Epithelial cell of esophagus (primary cell): ENCODE measurements around the gene PTPRU.

Experiments
- DNase-seq: peaks from one replicate; pipeline ENCODE4 v3.0.0; 2010; ENCODE audit warnings: low read depth
- H3K4me3 ChIP-seq: 2 replicates; pipeline ENCODE4 v1.5.1; 2011; ENCODE audit warnings: mild to moderate bottlenecking, low read length, control low read depth
- TF ChIP-seq, protein P1 (sequence below): IDR thresholded peaks from 2 replicates; pipeline ENCODE4 v1.5.1; 2011; ENCODE audit warnings: low read depth, mild to moderate bottlenecking, low read length, control low read depth, inconsistent platforms; ENCODE audit not compliant: insufficient read depth; ENCODE audit errors: missing control alignments

The PTPRU gene

DNA sequence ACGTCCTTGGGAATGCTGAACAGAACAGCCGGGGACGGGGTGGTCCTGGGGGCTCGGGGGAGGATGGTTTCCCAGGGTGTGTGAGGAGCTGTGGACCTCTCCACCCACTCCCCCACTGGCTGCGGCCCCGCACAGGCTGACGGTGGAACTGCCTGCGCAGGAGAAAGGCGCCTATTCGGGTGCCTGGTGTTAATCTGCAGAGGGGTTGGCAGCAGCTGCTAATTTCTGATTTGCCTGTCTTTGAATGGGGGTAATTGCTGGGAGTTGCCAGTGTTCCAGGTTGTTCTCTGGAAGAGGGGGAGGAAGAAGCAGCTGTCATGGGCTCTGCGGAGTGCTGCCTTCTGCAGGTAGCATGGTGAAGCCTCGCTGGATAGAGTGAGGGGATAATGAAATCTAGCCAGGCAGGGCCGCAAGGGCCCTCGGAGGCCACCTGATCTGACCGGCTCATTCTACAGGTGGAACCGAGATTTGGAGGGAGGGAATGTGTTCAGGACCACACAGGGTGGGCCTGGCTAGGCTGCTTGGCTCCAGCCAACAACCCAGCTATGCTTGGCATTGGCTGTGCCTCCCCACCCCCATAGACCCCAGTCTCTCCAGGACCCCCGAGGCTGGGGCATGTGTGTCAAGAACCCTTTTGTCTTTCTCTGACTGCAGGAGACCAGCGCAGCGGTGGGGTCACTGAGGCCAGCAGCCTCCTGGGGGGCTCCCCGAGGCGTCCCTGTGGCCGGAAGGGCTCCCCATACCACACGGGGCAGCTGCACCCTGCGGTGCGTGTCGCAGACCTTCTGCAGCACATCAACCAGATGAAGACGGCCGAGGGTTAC is 67.1 kb downstream of the PTPRU start:
- H3K4me3 ChIP-seq, result no peak overlapping the region
- DNase-seq, result no peak
- TF ChIP-seq, protein P1, sequence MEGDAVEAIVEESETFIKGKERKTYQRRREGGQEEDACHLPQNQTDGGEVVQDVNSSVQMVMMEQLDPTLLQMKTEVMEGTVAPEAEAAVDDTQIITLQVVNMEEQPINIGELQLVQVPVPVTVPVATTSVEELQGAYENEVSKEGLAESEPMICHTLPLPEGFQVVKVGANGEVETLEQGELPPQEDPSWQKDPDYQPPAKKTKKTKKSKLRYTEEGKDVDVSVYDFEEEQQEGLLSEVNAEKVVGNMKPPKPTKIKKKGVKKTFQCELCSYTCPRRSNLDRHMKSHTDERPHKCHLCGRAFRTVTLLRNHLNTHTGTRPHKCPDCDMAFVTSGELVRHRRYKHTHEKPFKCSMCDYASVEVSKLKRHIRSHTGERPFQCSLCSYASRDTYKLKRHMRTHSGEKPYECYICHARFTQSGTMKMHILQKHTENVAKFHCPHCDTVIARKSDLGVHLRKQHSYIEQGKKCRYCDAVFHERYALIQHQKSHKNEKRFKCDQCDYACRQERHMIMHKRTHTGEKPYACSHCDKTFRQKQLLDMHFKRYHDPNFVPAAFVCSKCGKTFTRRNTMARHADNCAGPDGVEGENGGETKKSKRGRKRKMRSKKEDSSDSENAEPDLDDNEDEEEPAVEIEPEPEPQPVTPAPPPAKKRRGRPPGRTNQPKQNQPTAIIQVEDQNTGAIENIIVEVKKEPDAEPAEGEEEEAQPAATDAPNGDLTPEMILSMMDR, result no peak

DNA sequence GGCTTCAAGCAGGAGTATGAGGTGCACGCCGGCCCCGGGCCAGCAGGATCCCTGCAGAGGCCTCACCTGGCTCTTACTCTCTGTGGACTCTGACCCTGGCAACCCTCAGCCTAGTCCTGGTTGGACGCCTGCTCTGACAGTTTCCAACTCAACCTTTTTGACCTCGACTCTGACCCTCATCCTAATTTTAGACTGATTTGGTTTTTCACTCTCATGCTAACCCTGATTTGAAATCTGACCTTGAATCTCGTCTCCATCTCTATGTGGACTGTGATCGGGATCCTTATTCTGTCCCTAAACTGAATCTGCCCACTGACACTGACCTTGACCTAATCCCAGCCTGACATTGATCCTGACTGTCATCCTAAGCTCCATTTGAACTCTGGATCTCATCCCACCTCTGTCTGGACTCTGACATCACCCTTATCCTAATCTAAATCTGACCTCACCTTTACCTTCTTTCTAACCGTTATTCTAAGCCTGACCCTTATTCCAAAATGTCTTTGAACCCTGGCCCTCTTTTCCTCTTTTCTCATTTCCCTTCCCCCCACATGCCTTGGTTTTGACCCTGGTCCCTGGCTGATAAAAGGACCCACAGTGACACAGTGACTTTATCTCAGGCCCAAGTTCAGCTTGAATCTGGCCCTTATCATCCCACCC is 67.8 kb downstream of the PTPRU start:
- TF ChIP-seq, protein P1, result no peak
- no peak for DNase-seq
- no peak overlapping the region for H3K4me3 ChIP-seq

DNA sequence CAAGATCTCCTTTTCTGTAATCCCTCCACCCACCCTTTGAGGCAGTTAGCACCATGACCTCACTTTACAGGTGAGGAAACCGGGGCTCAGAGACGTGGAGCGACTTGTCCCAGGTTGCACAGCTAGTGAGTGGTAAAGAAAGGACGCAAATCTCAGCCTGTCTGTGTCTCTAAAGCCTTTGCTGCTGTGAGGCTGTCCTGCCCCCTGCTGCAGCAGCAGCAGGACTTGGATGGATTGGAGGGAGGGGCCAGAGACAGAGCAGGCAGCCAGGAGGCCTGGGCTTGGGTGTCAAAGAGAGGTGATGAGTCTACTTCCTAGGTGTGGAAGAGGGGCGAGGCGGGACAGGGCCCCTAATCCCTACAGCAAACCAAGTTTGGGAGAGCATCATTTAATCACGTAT is 69.6 kb downstream of the PTPRU start:
- TF ChIP-seq, protein P1, result no peak
- no peak overlapping the region for H3K4me3 ChIP-seq
- no peak for DNase-seq

DNA sequence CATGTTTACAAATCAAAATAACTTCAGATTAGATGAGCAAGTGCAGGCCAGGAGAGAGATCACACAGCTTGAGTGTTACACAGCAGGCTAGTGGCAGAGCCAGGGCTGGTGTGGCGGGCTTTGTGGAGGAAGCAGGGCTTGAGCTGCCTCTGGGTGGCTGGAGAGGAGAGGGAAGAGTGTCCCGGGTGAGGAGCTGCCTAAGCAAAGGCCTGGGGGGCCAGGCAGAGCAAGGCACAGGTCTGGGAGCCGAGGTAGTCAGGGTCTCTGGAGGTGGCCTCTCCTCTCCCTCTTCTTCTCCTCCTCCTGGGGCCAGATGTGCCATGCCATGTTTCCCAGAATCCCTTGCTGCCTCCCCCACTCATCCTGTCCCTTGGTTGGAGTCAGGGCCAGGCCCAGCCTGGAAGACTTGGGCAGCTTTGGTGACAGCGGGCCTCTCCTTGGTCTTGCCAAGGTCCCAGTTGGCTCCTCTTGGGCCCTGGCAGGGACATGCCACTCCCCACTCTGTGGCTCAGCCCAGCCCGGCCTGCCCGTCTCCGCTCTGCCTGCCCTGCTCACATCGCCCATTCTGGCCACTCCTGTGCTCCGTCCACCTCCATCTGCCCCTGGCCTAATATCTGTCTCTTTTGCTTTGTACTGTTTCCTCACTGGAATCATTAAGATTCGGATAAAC is 70.3 kb downstream of the PTPRU start:
- TF ChIP-seq, protein P1, result no peak
- H3K4me3 ChIP-seq, result no peak overlapping the region
- DNase-seq, result no peak

DNA sequence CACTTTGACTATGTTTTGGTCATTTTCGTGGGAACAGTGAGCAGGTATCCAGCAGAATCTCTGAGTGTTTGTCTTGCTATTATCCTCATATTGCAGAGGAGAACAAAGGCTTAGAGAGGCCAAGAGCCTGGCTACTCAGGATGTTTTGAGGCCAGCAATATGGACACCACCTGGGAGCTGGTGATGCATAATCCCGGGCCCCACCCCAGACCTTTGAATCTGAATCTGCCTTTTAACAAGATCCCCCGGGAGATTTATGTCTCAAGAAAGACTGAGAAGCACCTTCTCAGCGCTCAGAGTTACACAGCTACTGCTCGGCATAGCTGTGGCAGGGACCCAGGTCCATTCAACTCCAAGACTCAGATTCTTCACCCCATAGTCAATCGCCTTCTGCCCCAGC is 72.8 kb downstream of the PTPRU start:
- H3K4me3 ChIP-seq, result no peak overlapping the region
- TF ChIP-seq, protein P1, result no peak
- DNase-seq, result no peak

DNA sequence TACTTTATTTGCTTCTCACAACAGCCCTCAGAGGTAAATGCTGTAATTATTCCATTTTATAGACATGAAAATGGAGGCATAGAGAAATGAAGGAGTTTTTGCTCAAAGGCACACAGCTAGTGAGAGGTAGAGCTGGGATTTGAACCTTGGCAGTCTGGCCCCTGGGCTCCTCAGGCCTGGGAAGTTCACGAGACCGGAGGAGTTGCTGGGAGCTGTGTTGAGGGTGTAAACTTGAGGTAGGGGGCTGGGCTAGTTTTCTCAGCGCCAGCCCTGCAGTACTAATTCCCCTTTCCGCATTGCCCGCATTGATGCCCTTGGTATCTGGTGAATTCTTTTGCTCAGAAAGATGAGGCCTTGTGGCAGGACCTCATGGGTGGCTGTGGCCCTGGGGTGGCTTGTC is 73.3 kb downstream of the PTPRU start:
- no peak for DNase-seq
- TF ChIP-seq, protein P1, result no peak
- H3K4me3 ChIP-seq, result no peak overlapping the region
